Peyer's patch (tissue), 4 donors: ENCODE measurements around the gene SPRED2. TPM values are rescaled to one million over a fixed set of nuclear protein-coding genes. Genes with fewer than 3 reads are reported as not detected.

Source experiments
- DNase-seq, 3 donors: peaks; one replicate each; pipeline ENCODE4 v3.0.0-alpha.2; 2017 to 2019
- H3K27ac ChIP-seq, 4 donors: fragments of 200-600 bp; sonication (generic); one replicate each; pipeline ENCODE4 v1.5.1; 2016 to 2019
- H3K27me3 ChIP-seq, 2 donors: fragments of 200-600 bp; sonication (generic); one replicate each; pipeline ENCODE4 v1.5.1; 2019
- H3K36me3 ChIP-seq, 3 donors: fragments of 200-600 bp; sonication (generic); one replicate each; pipeline ENCODE4 v1.5.1; 2016 to 2019
- H3K4me1 ChIP-seq, 4 donors: fragments of 200-600 bp; sonication (generic); one replicate each; pipeline ENCODE4 v1.5.1; 2016 to 2019
- H3K4me3 ChIP-seq, 4 donors: fragments of 200-600 bp; sonication (generic); 1 replicate in 3 of 4; 2 replicates in 1 of 4; pipeline ENCODE4 v1.5.1; 2016 to 2019; ENCODE audit warnings: mild to moderate bottlenecking in 1 of 4
- H3K9me3 ChIP-seq, 4 donors: fragments of 200-600 bp; sonication (generic); one replicate each; pipeline ENCODE4 v1.5.1; 2016 to 2019; ENCODE audit warnings: mild to moderate bottlenecking in 1 of 4
- CTCF ChIP-seq, 6 experiments: fragments of 450-650 bp in 4 of 6; fragments of 200-600 bp in 2 of 6; sonication (generic) in 1 of 6; IDR thresholded peaks; one replicate each; pipeline ENCODE4 v1.5.1; 2017 to 2019; ENCODE audit warnings: antibody characterized with exemption in 6 of 6, mild to moderate bottlenecking in 3 of 6, moderate library complexity in 1 of 6
- POLR2A ChIP-seq, 2 donors: fragments of 450-650 bp; IDR thresholded peaks; one replicate each; pipeline ENCODE4 v1.5.1; 2017; ENCODE audit warnings: antibody characterized with exemption in 2 of 2, mild to moderate bottlenecking in 2 of 2, moderate library complexity in 2 of 2
- total RNA-seq, 4 donors: library from RNA; depleted of rRNA; stranded (reverse); fragments of >200 nt; gene quantifications; one replicate each; pipeline ENCODE4 v1.1.0, GENCODE V29; 2016

Gene SPRED2
- total RNA-seq, 4 donors from 2014 or later, result 14.9 to 26.9 (median 23.0) TPM

- Histone ChIP-seq H3K9me3 (no peaks in the 10 kb centered on the region), H3K4me1 (peaks cover 0 to 8% (median 0%) of the 10 kb centered on the region in 4 donors), H3K27me3 (no peaks in the 10 kb centered on the region), H3K27ac (no peak overlapping the region), H3K36me3 (no peaks in the 10 kb centered on the region), H3K4me3 (no peak overlapping the region)
- no peak for TF ChIP-seq POLR2A (IDR thresholded peaks at IDR 0.05)
- no peak for TF ChIP-seq CTCF (IDR thresholded peaks at IDR 0.05)
- DNase-seq, result peak in 1 of 3 donors; percentile 73
Observed at GRCh38 chr2:65292106-65292400, 140.3 kb downstream of the SPRED2 start.

DNA sequence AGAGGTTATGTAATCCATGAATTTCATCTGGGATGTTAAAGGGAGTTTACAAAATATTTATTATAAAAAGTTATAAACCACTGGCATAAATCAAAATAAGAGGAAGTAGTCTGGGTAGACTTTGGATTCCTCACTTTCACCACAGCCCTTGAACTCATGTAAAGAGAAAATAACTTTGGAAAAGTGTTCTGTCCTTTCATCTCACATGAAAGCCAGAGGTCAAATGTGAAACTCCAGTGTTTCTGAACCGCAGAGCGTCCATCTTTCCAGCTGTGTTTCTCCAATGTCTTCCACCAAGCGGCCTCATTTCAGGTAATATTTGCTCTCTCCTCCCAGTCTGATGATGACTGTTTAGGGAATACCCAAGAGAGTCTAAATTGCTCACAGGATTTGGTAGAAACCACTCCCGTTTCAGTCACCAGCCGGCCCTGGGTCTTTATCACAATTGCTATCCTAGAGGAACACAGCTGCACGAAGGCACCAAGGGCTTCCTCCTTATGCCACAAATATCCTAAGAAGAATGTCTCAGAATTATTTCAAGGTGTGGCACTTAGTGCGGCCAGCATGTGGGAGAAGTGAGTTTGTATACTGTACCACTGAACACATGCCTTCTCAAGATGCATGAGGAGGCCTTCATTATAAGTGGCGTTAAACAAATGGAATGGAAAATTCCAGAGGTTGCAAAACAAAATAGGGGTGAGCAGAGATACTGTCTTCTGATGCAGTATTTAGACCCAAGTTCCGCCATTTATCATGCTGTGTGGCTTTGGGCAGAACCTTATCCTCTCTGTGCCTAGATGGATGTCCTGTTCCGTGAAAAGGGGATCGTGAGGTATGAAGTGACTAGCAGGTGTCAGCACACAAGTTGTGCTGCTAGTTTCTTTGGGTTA is 140.9 kb downstream of the SPRED2 start:
- DNase-seq, result no peak
- Histone ChIP-seq H3K9me3 (no peaks in the 10 kb centered on the region), H3K4me3 (no peak overlapping the region), H3K36me3 (no peaks in the 10 kb centered on the region), H3K4me1 (peaks cover 0 to 8% (median 0%) of the 10 kb centered on the region in 4 donors), H3K27ac (no peak overlapping the region), H3K27me3 (no peaks in the 10 kb centered on the region)
- TF ChIP-seq POLR2A (IDR thresholded peaks at IDR 0.05) (no peak), CTCF (IDR thresholded peaks at IDR 0.05) (no peak)

- Histone ChIP-seq H3K36me3 (no peaks in the 10 kb centered on the region), H3K27me3 (no peaks in the 10 kb centered on the region), H3K4me1 (peaks cover 0 to 4% (median 0%) of the 10 kb centered on the region in 4 donors), H3K4me3 (no peak overlapping the region), H3K27ac (no peak overlapping the region), H3K9me3 (no peaks in the 10 kb centered on the region)
- no peak for DNase-seq
- no peak for TF ChIP-seq POLR2A (IDR thresholded peaks at IDR 0.05)
- TF ChIP-seq CTCF (IDR thresholded peaks at IDR 0.05), result no peak
Observed at GRCh38 chr2:65287364-65287763, 145.0 kb downstream of the SPRED2 start.

DNA sequence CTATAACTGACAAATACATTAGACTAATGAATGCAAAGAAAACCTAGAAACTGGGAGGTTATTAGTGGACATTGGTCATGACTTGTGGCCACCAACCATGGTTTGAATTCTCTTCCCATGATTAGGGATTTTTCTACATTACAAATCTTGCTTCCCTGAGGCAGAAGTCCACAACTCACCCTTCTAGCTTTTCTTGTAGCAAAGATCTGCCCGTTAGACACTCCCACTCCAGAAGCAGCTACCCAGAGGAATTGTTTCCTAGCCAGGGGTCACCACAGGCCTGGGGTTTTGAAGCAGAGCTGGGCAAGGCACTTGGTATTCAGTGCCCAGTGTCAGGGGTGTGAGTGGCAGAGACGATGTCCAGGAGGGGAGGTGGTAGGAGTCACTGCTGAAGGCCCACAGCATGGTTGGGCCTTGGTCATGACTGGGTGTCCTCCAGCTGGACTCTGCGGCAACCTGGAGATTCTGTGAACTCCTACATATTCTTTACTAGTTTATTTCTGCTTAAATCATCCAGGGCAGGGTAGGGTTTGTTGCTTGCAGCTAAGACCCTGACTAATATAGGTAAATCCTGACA is 149.8 kb downstream of the SPRED2 start:
- DNase-seq, result no peak
- TF ChIP-seq POLR2A (IDR thresholded peaks at IDR 0.05) (no peak), CTCF (IDR thresholded peaks at IDR 0.05) (no peak)
- Histone ChIP-seq H3K36me3 (no peaks in the 10 kb centered on the region), H3K4me3 (no peak overlapping the region), H3K27me3 (no peaks in the 10 kb centered on the region), H3K9me3 (no peaks in the 10 kb centered on the region), H3K4me1 (peaks cover 0 to 5% (median 0%) of the 10 kb centered on the region in 4 donors), H3K27ac (peak overlapping the region in 1 of 4 donors; percentile 7)

DNA sequence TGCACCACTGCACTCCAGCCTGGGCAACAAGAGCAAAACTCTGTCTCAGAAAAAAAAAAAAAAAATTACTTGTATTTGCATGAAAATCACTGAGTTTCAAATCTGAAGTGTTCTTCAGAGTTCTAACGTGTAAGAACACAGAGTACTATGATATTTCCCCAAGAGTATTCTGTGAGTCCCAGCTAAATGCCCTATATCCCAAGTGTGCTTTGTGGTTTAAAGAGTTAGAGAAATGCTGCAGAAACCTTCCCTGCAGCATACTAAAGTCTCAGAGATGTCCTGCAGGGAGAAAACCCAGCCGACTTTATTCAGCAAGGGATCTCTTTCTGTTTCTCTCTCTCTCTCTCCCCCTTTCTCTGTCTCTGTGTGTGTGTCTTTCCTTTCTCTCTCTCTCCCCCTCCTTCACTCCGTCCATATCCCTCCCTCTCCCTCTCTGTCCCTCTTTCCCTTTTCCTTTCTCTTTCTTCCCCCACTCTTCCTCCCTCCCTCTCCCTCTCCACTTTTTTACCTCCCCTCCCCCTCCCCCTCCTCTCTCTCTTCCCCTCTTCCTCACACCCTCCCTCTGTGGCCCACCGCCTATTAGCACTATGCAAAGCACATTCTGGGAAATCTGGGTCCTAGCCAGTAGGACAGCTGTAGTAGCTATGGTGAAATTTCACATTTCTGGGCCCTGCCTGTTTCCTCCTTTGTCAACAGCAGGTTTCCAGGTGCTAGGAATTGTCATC is 150.6 kb downstream of the SPRED2 start:
- TF ChIP-seq POLR2A (IDR thresholded peaks at IDR 0.05) (no peak), CTCF (IDR thresholded peaks at IDR 0.05) (no peak)
- Histone ChIP-seq H3K4me1 (peaks cover 0 to 5% (median 0%) of the 10 kb centered on the region in 4 donors), H3K36me3 (no peaks in the 10 kb centered on the region), H3K27me3 (no peaks in the 10 kb centered on the region), H3K4me3 (no peak overlapping the region), H3K9me3 (no peaks in the 10 kb centered on the region), H3K27ac (peak overlapping the region in 1 of 4 donors; percentile 7)
- DNase-seq, result no peak
